Gastrocnemius medialis (tissue), 4 donors: Measurements from ENCODE around the gene MED26. TPM values are rescaled to one million over a fixed set of nuclear protein-coding genes. Genes with fewer than 3 reads are reported as not detected.
A peak's percentile ranks its signal among the peaks of the same experiment; 100 is the strongest.

Source experiments
- ATAC-seq, 2 donors: fragments of 150-250 bp; one replicate each; pipeline ENCODE4 v1.9.1; 2016
- DNase-seq, 2 donors: peaks; one replicate each; pipeline ENCODE4 v3.0.0-alpha.2; 2019
- H3K27ac ChIP-seq, 4 donors: fragments of 200-600 bp; sonication (generic); 1 replicate in 1 of 4; 2 replicates in 3 of 4; pipeline ENCODE4 v1.5.1; 2016 to 2018; ENCODE audit warnings: mild to moderate bottlenecking in 2 of 4, moderate library complexity in 1 of 4
- H3K27me3 ChIP-seq, 3 donors: fragments of 200-600 bp; sonication (generic) in 2 of 3; 1 replicate in 1 of 3; 2 replicates in 2 of 3; pipeline versions ENCODE4 v1.5.1 to v1.6.0; 2016 to 2019; ENCODE audit warnings: mild to moderate bottlenecking in 1 of 3, moderate library complexity in 1 of 3
- H3K36me3 ChIP-seq, 2 donors: fragments of 200-600 bp; sonication (generic) in 1 of 2; one replicate each; pipeline ENCODE4 v1.5.1; 2017 to 2018
- H3K4me1 ChIP-seq, 2 donors: fragments of 200-600 bp; sonication (generic) in 1 of 2; one replicate each; pipeline ENCODE4 v1.5.1; 2016 to 2017; ENCODE audit warnings: mild to moderate bottlenecking in 2 of 2
- H3K4me3 ChIP-seq, 4 donors: fragments of 200-600 bp; sonication (generic) in 3 of 4; 1 replicate in 1 of 4; 2 replicates in 3 of 4; pipeline ENCODE4 v1.5.1; 2016 to 2019; ENCODE audit warnings: mild to moderate bottlenecking in 2 of 4
- H3K9me3 ChIP-seq, 3 donors: fragments of 200-600 bp; sonication (generic) in 2 of 3; 1 replicate in 1 of 3; 2 replicates in 2 of 3; pipeline ENCODE4 v1.5.1; 2016 to 2019
- CTCF ChIP-seq, 5 experiments: fragments of 450-650 bp in 3 of 5; fragments of 200-600 bp in 2 of 5; sonication (generic) in 2 of 5; IDR thresholded peaks in 4 of 5; conservative IDR thresholded peaks in 1 of 5; 1 replicate in 4 of 5; 2 replicates in 1 of 5; pipeline ENCODE4 v1.5.1; 2016 to 2019; ENCODE audit warnings: antibody characterized with exemption in 5 of 5, mild to moderate bottlenecking in 3 of 5, moderate library complexity in 3 of 5
- POLR2A ChIP-seq, 2 donors: fragments of 450-650 bp; IDR thresholded peaks; one replicate each; pipeline ENCODE4 v1.6.1; 2017; ENCODE audit warnings: antibody characterized with exemption in 2 of 2, mild to moderate bottlenecking in 2 of 2, moderate library complexity in 2 of 2
- in situ Hi-C, 4 donors: fragments of 200-750 bp; cut with MboI; loops; one replicate each; pipeline versions ENCODE4 v1.15.0 to v1.8.0; 2017; ENCODE audit warnings: low sequenced_read_pairs in 4 of 4
- intact Hi-C: fragments of 100-400 bp; cut with DNase I; formaldehyde crosslinking; loops from one replicate; pipeline ENCODE4 v1.15.1; 2023; ENCODE audit warnings: low total_unique reads
- total RNA-seq, 4 donors: library from RNA; depleted of rRNA; stranded (reverse); fragments of >200 nt; gene quantifications; one replicate each; pipeline versions ENCODE4 v1.1.0 to v1.2.3, GENCODE V29; 2016

Gene MED26
- total RNA-seq, 4 donors from 2014 or later, result 5.7 to 15.7 (median 9.4) TPM

- TF ChIP-seq CTCF (IDR thresholded peaks at IDR 0.05 in 4 of 5, conservative IDR thresholded peaks at IDR 0.05 in 1 of 5) (no peak), POLR2A (IDR thresholded peaks at IDR 0.05) (no peak)
- in situ Hi-C loops, result loop anchor here in 1 of 4 donors (25.0 kb wide), 1 partner anchor 290 kb away; no protein-coding TSS in a partner anchor
Observed at GRCh38 chr19:16527334-16527935, 100.6 kb downstream of the MED26 start.

GRCh38 chr19:16525751-16526481, 102.1 kb downstream of the MED26 start:
- TF ChIP-seq CTCF (IDR thresholded peaks at IDR 0.05 in 4 of 5, conservative IDR thresholded peaks at IDR 0.05 in 1 of 5) (no peak), POLR2A (IDR thresholded peaks at IDR 0.05) (no peak)
- ATAC-seq, result no peak
- H3K27me3 ChIP-seq, result no peaks in the 10 kb centered on the region
- no peak for DNase-seq
- H3K27ac ChIP-seq, result peak overlapping the region; percentile 16 to 46 (median 30)
- H3K4me1 ChIP-seq, result no peaks in the 10 kb centered on the region
- no peak overlapping the region for H3K4me3 ChIP-seq
- no peaks in the 10 kb centered on the region for H3K9me3 ChIP-seq
- in situ Hi-C loops (loop anchor here in 1 of 4 donors (25.0 kb wide), 1 partner anchor 289 kb away; no protein-coding TSS in a partner anchor), intact Hi-C loops (no loop called here)
- H3K36me3 ChIP-seq, result peaks cover 0 to 100% of the 10 kb centered on the region in 2 donors

More at GRCh38 chr19:16527334-16527935, 100.6 kb downstream of the MED26 start:
- Histone ChIP-seq H3K9me3 (no peaks in the 10 kb centered on the region), H3K27ac (peak overlapping the region in 1 of 4 donors; percentile 46), H3K4me1 (no peaks in the 10 kb centered on the region), H3K4me3 (no peak overlapping the region), H3K36me3 (peaks cover 0 to 100% of the 10 kb centered on the region in 2 donors), H3K27me3 (no peaks in the 10 kb centered on the region)
- no peak for DNase-seq
- intact Hi-C loops, result no loop called here
- no peak for ATAC-seq

- H3K27ac ChIP-seq, result no peak overlapping the region
- no peaks in the 10 kb centered on the region for H3K27me3 ChIP-seq
- H3K36me3 ChIP-seq, result peaks cover 0 to 100% of the 10 kb centered on the region in 2 donors
- no peaks in the 10 kb centered on the region for H3K4me1 ChIP-seq
- no peak overlapping the region for H3K4me3 ChIP-seq
- intact Hi-C loops (no loop called here), in situ Hi-C loops (loop anchor here in 2 of 4 donors (25.0 kb wide), 2 partner anchors 288 to 313 kb away; no protein-coding TSS in a partner anchor)
- ATAC-seq (no peak), DNase-seq (no peak)
- H3K9me3 ChIP-seq, result no peaks in the 10 kb centered on the region
- TF ChIP-seq POLR2A (IDR thresholded peaks at IDR 0.05) (no peak), CTCF (IDR thresholded peaks at IDR 0.05 in 4 of 5, conservative IDR thresholded peaks at IDR 0.05 in 1 of 5) (no peak)
Observed at GRCh38 chr19:16524991-16525734, 102.8 kb downstream of the MED26 start.

Other genes with a start within 250 kb of the MED26 start
- gene EPS15L1, start 156.2 kb downstream of the MED26 start, total RNA-seq, result 10 to 100 TPM; 52.5 to 61.7 (median 59.7) TPM
- gene CALR3, start 132.0 kb downstream of the MED26 start, total RNA-seq, result not detected
- gene C19orf44, start 131.8 kb downstream of the MED26 start, total RNA-seq, result 1 to 10 TPM; 4.1 to 7.1 (median 5.0) TPM
- gene CHERP, start 85.8 kb downstream of the MED26 start, total RNA-seq, result 10 to 100 TPM in 2 of 4 donors, 1 to 10 TPM in 2; 7.4 to 12.1 (median 9.8) TPM
- gene SLC35E1, start 55.8 kb downstream of the MED26 start, total RNA-seq, result 10 to 100 TPM; 24.1 to 60.3 (median 40.1) TPM
- gene SMIM7, start 31.9 kb upstream of the MED26 start, total RNA-seq, result 10 to 100 TPM; 36.4 to 60.5 (median 49.8) TPM
- 100 to 1,000 TPM; 101 to 256 (median 182) TPM for gene TMEM38A, start 32.9 kb upstream of the MED26 start, total RNA-seq
- under 1 TPM in 3 of 4 donors, not detected in 1; 0.03 to 0.24 (median 0.10) TPM for gene NWD1, start 91.6 kb upstream of the MED26 start, total RNA-seq
- gene SIN3B, start 201.2 kb upstream of the MED26 start, total RNA-seq, result 10 to 100 TPM; 11.6 to 15.2 (median 14.3) TPM